GM12878 (cell line): ENCODE data around the gene ZNF227. TPM values are rescaled to one million over a fixed set of nuclear protein-coding genes. Genes with fewer than 3 reads are reported as not detected.

Experiments
- ATAC-seq: fragments of 200-7000 bp; cut with Tn5 transposase; 3 replicates; pipeline ENCODE4 v1.9.1; 2020; ENCODE audit warnings: mild to moderate bottlenecking, moderate library complexity
- BruUV-seq: library from RNA; stranded (reverse); fragments of 400-500 nt; replicated peaks from 2 replicates; lab custom pipeline; 2021; lab: Mats Ljungman, UMichigan
- CTCF ChIA-PET: fragments of 300-600 bp; sonication (Branson Sonifier 250); formaldehyde crosslinking; extraction: SDS; loops from one replicate; lab custom pipeline; 2021; ENCODE audit warnings: inconsistent platforms; lab: Yijun Ruan, JAX
- POLR2A ChIA-PET: fragments of 350-600 bp; formaldehyde crosslinking; extraction: SDS; loops from one replicate; lab custom pipeline; 2021; ENCODE audit warnings: inconsistent platforms; lab: Charles Lee
- RAD21 ChIA-PET: fragments of 300-600 bp; sonication (Branson Sonifier 250); formaldehyde crosslinking; loops from one replicate; lab custom pipeline; 2023; ENCODE audit warnings: antibody characterized with exemption; ENCODE audit not compliant: unreplicated experiment; lab: Charles Lee
- SMC1A ChIA-PET: fragments of 300-600 bp; sonication (Branson Sonifier 250); formaldehyde crosslinking; loops from one replicate; lab custom pipeline; 2023; ENCODE audit not compliant: unreplicated experiment, uncharacterized antibody; lab: Charles Lee
- DNase-seq: peaks from one replicate; pipeline ENCODE4 v3.0.0-alpha.2; 2011; ENCODE audit warnings: low read depth, low spot score
- FAIRE-seq: peaks from 3 replicates; lab custom pipeline; 2011; peaks lifted over from hg19 to GRCh38; lab: Jason Lieb, UNC
- H2AFZ ChIP-seq: 2 replicates; pipeline ENCODE4 v1.6.0; 2011; ENCODE audit warnings: low read depth, low read length, control low read depth; ENCODE audit not compliant: control insufficient read depth
- H3K27ac ChIP-seq: 2 replicates; pipeline ENCODE4 v1.5.1; 2011; ENCODE audit warnings: control low read depth; ENCODE audit not compliant: control insufficient read depth, insufficient read depth
- H3K27me3 ChIP-seq, 2 experiments: replicated peaks in 1 of 2; 2 replicates each; pipeline versions ENCODE4 v1.6.0 to v1.6.1; 2011; ENCODE audit warnings: low read length in 1 of 2; ENCODE audit not compliant: control insufficient read depth in 2 of 2, insufficient read depth in 2 of 2
- H3K36me3 ChIP-seq, 2 experiments: 2 replicates each; pipeline ENCODE4 v1.5.1; 2011; ENCODE audit warnings: low read length in 1 of 2; ENCODE audit not compliant: control insufficient read depth in 2 of 2, insufficient read depth in 2 of 2
- H3K4me1 ChIP-seq: 2 replicates; pipeline ENCODE4 v1.6.1; 2011; ENCODE audit warnings: mild to moderate bottlenecking, low read length, moderate library complexity, mixed read lengths; ENCODE audit not compliant: control insufficient read depth, insufficient read depth
- H3K4me2 ChIP-seq: 2 replicates; pipeline ENCODE4 v1.6.0; 2011; ENCODE audit warnings: control low read depth; ENCODE audit not compliant: control insufficient read depth, insufficient read depth
- H3K4me3 ChIP-seq: fragments of 200-600 bp; sonication (generic); 2 replicates; pipeline ENCODE4 v1.5.1; 2016
- H3K79me2 ChIP-seq: 2 replicates; pipeline ENCODE4 v1.6.0; 2011; ENCODE audit warnings: low read length; ENCODE audit not compliant: control insufficient read depth, insufficient read depth
- H3K9ac ChIP-seq: 2 replicates; pipeline ENCODE4 v1.8.0; 2011; ENCODE audit warnings: low read length, control low read depth, mixed read lengths; ENCODE audit not compliant: control insufficient read depth, insufficient read depth
- H3K9me3 ChIP-seq: replicated peaks from 3 replicates; pipeline ENCODE4 v1.5.1; 2011; ENCODE audit warnings: mild to moderate bottlenecking, low read length; ENCODE audit not compliant: control insufficient read depth, insufficient read depth
- H4K20me1 ChIP-seq: 2 replicates; pipeline ENCODE4 v1.6.0; 2011; ENCODE audit not compliant: control insufficient read depth, insufficient read depth
- DPF2 ChIP-seq: fragments of 450-650 bp; IDR thresholded peaks from 2 replicates; pipeline ENCODE4 v1.6.1; 2017; ENCODE audit warnings: mild to moderate bottlenecking
- EGR1 ChIP-seq, 2 experiments: IDR thresholded peaks; 1 replicate in 1 of 2; 2 replicates in 1 of 2; pipeline ENCODE4 v1.6.1; 2011 to 2012; ENCODE audit warnings: low read depth in 2 of 2, low read length in 2 of 2, borderline replicate concordance in 1 of 2, mild to moderate bottlenecking in 1 of 2, moderate library complexity in 1 of 2
- KLF5 ChIP-seq: fragments of 450-650 bp; IDR thresholded peaks from 2 replicates; pipeline ENCODE4 v1.6.1; 2014; ENCODE audit warnings: mild to moderate bottlenecking; ENCODE audit not compliant: partially characterized antibody
- NBN ChIP-seq: fragments of 450-650 bp; IDR thresholded peaks from 2 replicates; pipeline ENCODE4 v1.6.1; 2016
- PAX5 ChIP-seq: IDR thresholded peaks from 2 replicates; pipeline ENCODE4 v1.6.1; 2011; ENCODE audit warnings: low read depth, low read length, borderline replicate concordance
- POLR2AphosphoS2 ChIP-seq: IDR thresholded peaks from 2 replicates; pipeline ENCODE4 v1.6.1; 2011; ENCODE audit warnings: low read depth, mild to moderate bottlenecking, low read length, improper control_type of control experiment, moderate library complexity
- SMAD5 ChIP-seq: IDR thresholded peaks from 2 replicates; pipeline ENCODE4 v1.6.1; 2016; ENCODE audit warnings: antibody characterized with exemption, low read depth
- SMC3 ChIP-seq: IDR thresholded peaks from 2 replicates; pipeline ENCODE4 v1.6.1; 2011; ENCODE audit warnings: low read length, improper control_type of control experiment, borderline replicate concordance
- SUZ12 ChIP-seq: fragments of 200-600 bp; sonication (generic); IDR thresholded peaks from one replicate; pipeline ENCODE4 v1.6.1; 2018; ENCODE audit warnings: antibody characterized with exemption, mild to moderate bottlenecking; ENCODE audit not compliant: unreplicated experiment
- YBX1 ChIP-seq: fragments of 450-650 bp; IDR thresholded peaks from 2 replicates; pipeline ENCODE4 v1.6.1; 2016; ENCODE audit warnings: antibody characterized with exemption
- ZBED1 ChIP-seq: IDR thresholded peaks from 2 replicates; pipeline ENCODE4 v1.6.1; 2016; ENCODE audit warnings: borderline replicate concordance
- WGBS: methylation state at CpG from one replicate; pipeline ENCODE4 v1.1.6; 2016; ENCODE audit warnings: low lambda C conversion rate; ENCODE audit not compliant: insufficient replicate concordance, insufficient coverage; ENCODE audit errors: missing lambda C conversion rate; 5-methylcytosine and 5-hydroxymethylcytosine counted together
- in situ Hi-C: fragments of 300-500 bp; cut with MboI; formaldehyde crosslinking; loops from 9 replicates; pipeline ENCODE4 v1.14.3; 2018; ENCODE audit warnings: mixed read lengths
- intact Hi-C: fragments of 100-400 bp; cut with micrococcal nuclease; formaldehyde crosslinking; loops from one replicate; pipeline ENCODE4 v1.14.2; 2022; ENCODE audit not compliant: unreplicated experiment
- polyA plus RNA-seq, 11 experiments: library from polyadenylated mRNA; depleted of rRNA in 4 of 11; unstranded in 6 of 11; stranded (reverse) in 5 of 11; fragments of >200 nt; fragmentation: Nextera tagmentation in 4 of 11; fragmentation: Illumina TruSeq in 1 of 11; extraction: Ambion mirVana in 4 of 11; extraction: Trizol in 1 of 11; gene quantifications; 1 replicate in 1 of 11; 2 replicates in 10 of 11; pipeline versions ENCODE4 v1.2.1 to v1.2.3, GENCODE V29; 2011 to 2016; ENCODE audit warnings: inconsistent platforms in 2 of 11, missing spikeins in 2 of 11, low read depth in 1 of 11
- total RNA-seq, 4 experiments: library from RNA; depleted of rRNA in 3 of 4; stranded (reverse); fragments of >200 nt in 3 of 4; fragmentation: Illumina TruSeq in 1 of 4; extraction: Trizol in 1 of 4; gene quantifications; 2 replicates each; pipeline versions ENCODE4 v1.2.1 to v1.2.3, GENCODE V29; 2013 to 2021
- TF ChIP-seq, protein P1 (sequence below): fragments of 450-650 bp; formaldehyde crosslinking; IDR thresholded peaks from 2 replicates; pipeline ENCODE4 v1.5.0; 2022; ENCODE audit warnings: mild to moderate bottlenecking, missing genetic modification characterization
- TF ChIP-seq, protein P2 (sequence below): fragments of 450-650 bp; IDR thresholded peaks from 2 replicates; pipeline ENCODE4 v1.6.1; 2017; ENCODE audit warnings: mild to moderate bottlenecking

Gene ZNF227
- total and polyA plus RNA-seq, 10 of the 15 experiments (the other 5 are each of a cell fraction or from before 2014, with no cell fraction given), result 4.3 to 22.9 (median 13.0) TPM

DNA sequence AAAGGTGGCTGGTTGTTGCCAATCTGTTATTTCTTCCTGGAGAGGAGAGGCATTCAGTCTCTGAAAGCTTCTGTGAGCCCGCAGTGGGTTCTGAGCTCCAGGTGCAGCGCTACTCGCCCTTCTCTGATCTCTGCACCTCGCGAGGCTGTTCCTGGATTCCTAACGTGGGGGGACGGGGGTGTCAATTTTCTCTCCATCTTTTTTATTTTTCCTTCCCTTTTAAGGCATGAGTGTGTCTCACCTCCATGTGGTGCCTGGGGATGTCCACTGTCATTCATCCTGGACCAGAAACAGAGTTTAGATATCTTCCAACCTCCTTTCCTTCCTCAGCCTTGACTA, 48.0 kb downstream of the ZNF227 start:
- 70% methylated on average over 7 of the region's 7 CpGs for WGBS
- Histone ChIP-seq H3K9ac (peak overlapping the region; percentile 15; the same call in 1 of the 2 replicates), H2AFZ (peak overlapping the region; percentile 86), H3K27ac (no peak overlapping the region), H3K4me1 (no peaks in the 10 kb centered on the region), H3K4me2 (peak overlapping the region; percentile 64), H3K9me3 (no peaks in the 10 kb centered on the region; the same call in 1 of the 3 replicates), H3K79me2 (no peaks in the 10 kb centered on the region), H3K36me3 (no peaks in the 10 kb centered on the region), H3K27me3 (no peaks in the 10 kb centered on the region), H3K4me3 (peak overlapping the region; percentile 72), H4K20me1 (no peaks in the 10 kb centered on the region)
- no peak for TF ChIP-seq SMAD5
- no peak for TF ChIP-seq DPF2
- TF ChIP-seq, protein P1, sequence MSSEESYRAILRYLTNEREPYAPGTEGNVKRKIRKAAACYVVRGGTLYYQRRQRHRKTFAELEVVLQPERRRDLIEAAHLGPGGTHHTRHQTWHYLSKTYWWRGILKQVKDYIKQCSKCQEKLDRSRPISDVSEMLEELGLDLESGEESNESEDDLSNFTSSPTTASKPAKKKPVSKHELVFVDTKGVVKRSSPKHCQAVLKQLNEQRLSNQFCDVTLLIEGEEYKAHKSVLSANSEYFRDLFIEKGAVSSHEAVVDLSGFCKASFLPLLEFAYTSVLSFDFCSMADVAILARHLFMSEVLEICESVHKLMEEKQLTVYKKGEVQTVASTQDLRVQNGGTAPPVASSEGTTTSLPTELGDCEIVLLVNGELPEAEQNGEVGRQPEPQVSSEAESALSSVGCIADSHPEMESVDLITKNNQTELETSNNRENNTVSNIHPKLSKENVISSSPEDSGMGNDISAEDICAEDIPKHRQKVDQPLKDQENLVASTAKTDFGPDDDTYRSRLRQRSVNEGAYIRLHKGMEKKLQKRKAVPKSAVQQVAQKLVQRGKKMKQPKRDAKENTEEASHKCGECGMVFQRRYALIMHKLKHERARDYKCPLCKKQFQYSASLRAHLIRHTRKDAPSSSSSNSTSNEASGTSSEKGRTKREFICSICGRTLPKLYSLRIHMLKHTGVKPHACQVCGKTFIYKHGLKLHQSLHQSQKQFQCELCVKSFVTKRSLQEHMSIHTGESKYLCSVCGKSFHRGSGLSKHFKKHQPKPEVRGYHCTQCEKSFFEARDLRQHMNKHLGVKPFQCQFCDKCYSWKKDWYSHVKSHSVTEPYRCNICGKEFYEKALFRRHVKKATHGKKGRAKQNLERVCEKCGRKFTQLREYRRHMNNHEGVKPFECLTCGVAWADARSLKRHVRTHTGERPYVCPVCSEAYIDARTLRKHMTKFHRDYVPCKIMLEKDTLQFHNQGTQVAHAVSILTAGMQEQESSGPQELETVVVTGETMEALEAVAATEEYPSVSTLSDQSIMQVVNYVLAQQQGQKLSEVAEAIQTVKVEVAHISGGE, result no peak
- TF ChIP-seq KLF5, result no peak
- no peak for TF ChIP-seq ZBED1
- TF ChIP-seq POLR2AphosphoS2, result no peak
- TF ChIP-seq, protein P2, sequence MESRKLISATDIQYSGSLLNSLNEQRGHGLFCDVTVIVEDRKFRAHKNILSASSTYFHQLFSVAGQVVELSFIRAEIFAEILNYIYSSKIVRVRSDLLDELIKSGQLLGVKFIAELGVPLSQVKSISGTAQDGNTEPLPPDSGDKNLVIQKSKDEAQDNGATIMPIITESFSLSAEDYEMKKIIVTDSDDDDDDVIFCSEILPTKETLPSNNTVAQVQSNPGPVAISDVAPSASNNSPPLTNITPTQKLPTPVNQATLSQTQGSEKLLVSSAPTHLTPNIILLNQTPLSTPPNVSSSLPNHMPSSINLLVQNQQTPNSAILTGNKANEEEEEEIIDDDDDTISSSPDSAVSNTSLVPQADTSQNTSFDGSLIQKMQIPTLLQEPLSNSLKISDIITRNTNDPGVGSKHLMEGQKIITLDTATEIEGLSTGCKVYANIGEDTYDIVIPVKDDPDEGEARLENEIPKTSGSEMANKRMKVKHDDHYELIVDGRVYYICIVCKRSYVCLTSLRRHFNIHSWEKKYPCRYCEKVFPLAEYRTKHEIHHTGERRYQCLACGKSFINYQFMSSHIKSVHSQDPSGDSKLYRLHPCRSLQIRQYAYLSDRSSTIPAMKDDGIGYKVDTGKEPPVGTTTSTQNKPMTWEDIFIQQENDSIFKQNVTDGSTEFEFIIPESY, result no peak
- no peak for TF ChIP-seq NBN
- TF ChIP-seq EGR1 (IDR thresholded peaks at IDR 0.05; ENCODE audit: borderline replicate concordance in 1 of 2, low read depth in 2 of 2, low read length in 2 of 2), result no peak
- TF ChIP-seq YBX1, result no peak
- TF ChIP-seq SMC3, result no peak
- no peak for TF ChIP-seq PAX5
- TF ChIP-seq SUZ12, result no peak
- POLR2A ChIA-PET, result interaction anchor here (1.0 kb wide), 1 partner anchor 48 kb away, joined by 4 read pairs; the partner anchor contains the start of gene ZNF227
- SMC1A ChIA-PET, result interaction anchor here (1.1 to 1.5 kb wide), 2 partner anchors 42 to 146 kb away, joined by 4 read pairs; no protein-coding TSS in a partner anchor
- CTCF ChIA-PET, result interaction anchor here (2.0 kb wide), 1 partner anchor 44 kb away, joined by 7 read pairs; the partner anchor contains the start of gene ZNF235
- in situ Hi-C loops, result no loop called here
- intact Hi-C loops, result loop anchor here (10.0 kb wide), 1 partner anchor 96 kb away; the partner anchor contains the start of gene ZNF226
- no peak for FAIRE-seq
- peak; percentile 27 for ATAC-seq
- RAD21 ChIA-PET, result interaction anchor here (1.3 kb wide), 1 partner anchor 43 kb away, joined by 3 read pairs; no protein-coding TSS in a partner anchor
- no peak for DNase-seq
- BruUV-seq, result no TSS peak
